H1 (cell line): ENCODE measurements around the gene TNIP1.

ENCODE experiments used
- ATF2 ChIP-seq: IDR thresholded peaks from 2 replicates; pipeline ENCODE4 v1.6.1; 2012; ENCODE audit warnings: low read length, inconsistent platforms
- JUN ChIP-seq: IDR thresholded peaks from 2 replicates; pipeline ENCODE4 v1.6.1; 2011; ENCODE audit warnings: low read depth, mild to moderate bottlenecking, improper control_type of control experiment, low read length
- MAFK ChIP-seq: IDR thresholded peaks from 2 replicates; pipeline ENCODE4 v1.6.1; 2012; ENCODE audit warnings: low read depth, mild to moderate bottlenecking, improper control_type of control experiment, low read length
- POLR2A ChIP-seq, 2 experiments: IDR thresholded peaks; 1 replicate in 1 of 2; 2 replicates in 1 of 2; pipeline ENCODE4 v1.6.1; 2011; ENCODE audit warnings: low read depth in 2 of 2, low read length in 2 of 2, mild to moderate bottlenecking in 2 of 2; ENCODE audit errors: control extremely low read depth in 1 of 2
- POLR2AphosphoS5 ChIP-seq: IDR thresholded peaks from 2 replicates; pipeline ENCODE4 v1.6.1; 2011; ENCODE audit warnings: low read depth, low read length
- RXRA ChIP-seq: IDR thresholded peaks from 2 replicates; pipeline ENCODE4 v1.6.1; 2011; ENCODE audit warnings: low read depth, mild to moderate bottlenecking, low read length, moderate library complexity; ENCODE audit not compliant: insufficient read depth
- SUZ12 ChIP-seq: fragments of 200-600 bp; sonication (generic); IDR thresholded peaks from 2 replicates; pipeline ENCODE4 v1.6.1; 2012; ENCODE audit warnings: mild to moderate bottlenecking, inconsistent platforms, low read length, moderate library complexity, mixed read lengths
- TF ChIP-seq, protein P1 (sequence below), 3 experiments: IDR thresholded peaks; 1 replicate in 2 of 3; 2 replicates in 1 of 3; pipeline versions ENCODE4 v1.5.1 to v1.6.1; 2011; ENCODE audit warnings: low read length in 3 of 3, mild to moderate bottlenecking in 3 of 3, inconsistent platforms in 2 of 3, low read depth in 1 of 3, moderate library complexity in 1 of 3; ENCODE audit not compliant: insufficient read depth in 1 of 3; ENCODE audit errors: control extremely low read depth in 1 of 3

DNA sequence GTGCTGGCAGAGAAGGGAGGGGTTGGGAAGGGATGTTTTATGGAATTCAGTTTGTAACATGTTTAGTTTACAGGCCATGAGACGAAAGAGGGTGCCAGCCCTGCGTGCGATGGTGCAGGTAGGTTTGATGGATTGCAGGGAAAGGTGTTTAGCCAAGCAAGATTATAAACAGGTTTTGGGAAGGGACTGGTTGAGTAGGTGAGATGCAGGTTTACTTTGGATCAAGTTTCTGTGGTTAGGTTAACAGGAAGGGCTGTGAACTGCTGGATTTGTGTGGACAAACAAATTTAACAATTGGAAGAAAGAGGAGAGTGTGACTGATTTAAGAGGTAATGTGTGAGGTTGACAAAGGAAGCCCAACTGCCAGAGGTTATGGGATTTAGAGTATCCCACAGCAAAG is 93.1 kb downstream of the TNIP1 start:
- no peak for TF ChIP-seq MAFK
- TF ChIP-seq, protein P1, sequence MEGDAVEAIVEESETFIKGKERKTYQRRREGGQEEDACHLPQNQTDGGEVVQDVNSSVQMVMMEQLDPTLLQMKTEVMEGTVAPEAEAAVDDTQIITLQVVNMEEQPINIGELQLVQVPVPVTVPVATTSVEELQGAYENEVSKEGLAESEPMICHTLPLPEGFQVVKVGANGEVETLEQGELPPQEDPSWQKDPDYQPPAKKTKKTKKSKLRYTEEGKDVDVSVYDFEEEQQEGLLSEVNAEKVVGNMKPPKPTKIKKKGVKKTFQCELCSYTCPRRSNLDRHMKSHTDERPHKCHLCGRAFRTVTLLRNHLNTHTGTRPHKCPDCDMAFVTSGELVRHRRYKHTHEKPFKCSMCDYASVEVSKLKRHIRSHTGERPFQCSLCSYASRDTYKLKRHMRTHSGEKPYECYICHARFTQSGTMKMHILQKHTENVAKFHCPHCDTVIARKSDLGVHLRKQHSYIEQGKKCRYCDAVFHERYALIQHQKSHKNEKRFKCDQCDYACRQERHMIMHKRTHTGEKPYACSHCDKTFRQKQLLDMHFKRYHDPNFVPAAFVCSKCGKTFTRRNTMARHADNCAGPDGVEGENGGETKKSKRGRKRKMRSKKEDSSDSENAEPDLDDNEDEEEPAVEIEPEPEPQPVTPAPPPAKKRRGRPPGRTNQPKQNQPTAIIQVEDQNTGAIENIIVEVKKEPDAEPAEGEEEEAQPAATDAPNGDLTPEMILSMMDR (IDR thresholded peaks at IDR 0.05; ENCODE audit: control extremely low read depth in 1 of 3, insufficient read depth in 1 of 3, low read depth in 1 of 3, low read length in 3 of 3): no peak
- TF ChIP-seq POLR2AphosphoS5: no peak
- no peak for TF ChIP-seq POLR2A (IDR thresholded peaks at IDR 0.05; ENCODE audit: control extremely low read depth in 1 of 2, low read depth in 2 of 2, low read length in 2 of 2)
- no peak for TF ChIP-seq RXRA
- no peak for TF ChIP-seq JUN
- no peak for TF ChIP-seq ATF2
- TF ChIP-seq SUZ12: no peak
